Spleen (tissue), 7 donors: ENCODE results near the gene TLNRD1.

ENCODE experiments used
- CTCF ChIP-seq, 11 experiments: fragments of 200-600 bp in 7 of 11; fragments of 450-650 bp in 4 of 11; sonication (generic) in 4 of 11; IDR thresholded peaks in 8 of 11; conservative IDR thresholded peaks in 3 of 11; 1 replicate in 7 of 11; 2 replicates in 4 of 11; pipeline versions ENCODE4 v1.4.0 to v1.8.0; 2016 to 2021; ENCODE audit warnings: antibody characterized with exemption in 11 of 11, inconsistent platforms in 4 of 11, mild to moderate bottlenecking in 1 of 11
- POLR2A ChIP-seq, 3 donors: fragments of 450-650 bp; IDR thresholded peaks; one replicate each; pipeline ENCODE4 v1.5.1; 2017; ENCODE audit warnings: antibody characterized with exemption in 3 of 3, mild to moderate bottlenecking in 1 of 3
- donor health status: DM: no; HTN: no; CAD: no; lungs with moderate emphysema.
- donor health status: DM: no; HTN: no; CAD: no.
- donor health status: DM: no; HTN: no; CAD: no.

- TF ChIP-seq CTCF (IDR thresholded peaks at IDR 0.05 in 8 of 11, conservative IDR thresholded peaks at IDR 0.05 in 3 of 11) (no peak), POLR2A (IDR thresholded peaks at IDR 0.05) (no peak)
Observed at GRCh38 chr15:81006124-81006523, 5.4 kb downstream of the TLNRD1 start.
